Activated CD4-positive, alpha-beta T cell treated with anti-CD3 and anti-CD28 coated beads for 24 hours (primary cell): ENCODE measurements around the gene TRIM39.
A peak's percentile ranks its signal among the peaks of the same experiment; 100 is the strongest.

ENCODE experiments used
- DNase-seq, 2 donors: peaks; one replicate each; pipeline ENCODE4 v3.0.0-alpha.2; 2020; ENCODE audit warnings: low read depth in 2 of 2

The TRIM39 gene

GRCh38 chr6:30327232-30327746 lies 562 bp downstream of the TRIM39 start:
- DNase-seq = no peak

- DNase-seq = no peak
Observed at GRCh38 chr6:30328397-30328796, 1.7 kb downstream of the TRIM39 start.

DNA sequence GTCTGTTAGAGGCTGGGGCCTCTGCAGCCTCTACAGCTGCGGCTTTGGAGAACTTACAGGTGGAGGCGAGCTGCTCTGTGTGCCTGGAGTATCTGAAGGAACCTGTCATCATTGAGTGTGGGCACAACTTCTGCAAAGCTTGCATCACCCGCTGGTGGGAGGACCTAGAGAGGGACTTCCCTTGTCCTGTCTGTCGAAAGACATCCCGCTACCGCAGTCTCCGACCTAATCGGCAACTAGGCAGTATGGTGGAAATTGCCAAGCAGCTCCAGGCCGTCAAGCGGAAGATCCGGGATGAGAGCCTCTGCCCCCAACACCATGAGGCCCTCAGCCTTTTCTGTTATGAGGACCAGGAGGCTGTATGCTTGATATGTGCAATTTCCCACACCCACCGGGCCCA lies 2.6 kb downstream of the TRIM39 start:
- no peak for DNase-seq

DNA sequence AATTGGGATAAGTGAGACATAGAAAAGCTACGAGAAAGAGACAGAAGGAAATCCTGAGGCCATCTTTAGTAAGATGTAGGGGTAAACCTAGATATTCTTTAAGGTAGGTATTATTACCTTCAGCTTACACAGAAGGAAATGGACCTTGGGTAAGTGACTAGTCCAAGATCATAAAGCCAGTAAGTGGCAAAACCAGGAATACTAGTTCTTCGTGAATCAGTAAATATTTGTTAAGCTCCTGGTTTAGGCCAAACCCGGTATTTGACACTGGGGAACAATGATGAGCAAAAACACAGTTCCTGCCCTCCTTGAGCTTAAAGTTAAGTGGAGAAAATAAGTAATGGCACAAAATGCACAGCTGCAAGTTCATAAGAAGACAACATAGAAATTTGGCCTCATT lies 5.3 kb downstream of the TRIM39 start:
- DNase-seq = no peak

- no peak for DNase-seq
Observed at GRCh38 chr6:30334075-30334783, 7.5 kb downstream of the TRIM39 start.

DNA sequence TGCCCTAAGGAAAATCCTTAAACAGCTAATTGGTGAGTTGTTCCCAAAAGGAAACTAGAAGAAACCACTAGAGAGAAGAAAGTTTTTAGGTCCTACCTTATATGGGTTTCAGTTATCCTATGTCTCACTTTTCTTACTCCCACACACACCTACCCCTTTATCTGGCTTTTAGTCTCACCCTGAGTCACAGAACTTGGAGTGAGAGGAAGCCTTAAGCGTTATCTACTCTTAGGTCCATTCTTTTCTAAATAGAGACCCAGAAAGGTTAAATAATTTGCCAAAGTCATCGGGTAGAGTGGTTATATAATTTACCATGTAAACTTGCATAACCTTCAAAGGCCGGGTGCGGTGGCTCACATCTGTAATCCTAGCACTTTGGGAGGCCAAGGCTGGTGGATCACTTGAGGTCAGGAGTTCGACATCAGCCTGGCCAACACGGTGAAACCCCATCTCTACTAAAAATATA lies 13.9 kb downstream of the TRIM39 start:
- no peak for DNase-seq

DNA sequence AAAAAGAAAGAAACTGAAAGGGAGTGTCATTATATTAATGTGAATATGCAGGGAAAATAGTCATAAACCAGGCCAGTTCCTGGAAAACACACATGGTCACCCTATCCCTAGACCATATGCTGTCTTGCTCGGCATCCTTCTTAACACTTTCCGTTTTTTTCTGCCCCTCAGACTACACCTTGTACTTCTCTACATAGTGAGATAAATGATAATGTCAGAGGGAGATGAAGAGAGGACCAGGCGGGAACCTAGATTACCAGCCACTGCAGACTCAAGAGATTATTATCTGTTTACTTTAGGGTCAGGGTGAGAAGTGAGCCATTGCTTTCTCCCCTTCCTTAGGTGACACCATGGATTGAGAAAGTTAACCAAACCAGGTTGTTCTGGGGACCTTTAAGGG lies 14.5 kb downstream of the TRIM39 start:
- no peak for DNase-seq

DNA sequence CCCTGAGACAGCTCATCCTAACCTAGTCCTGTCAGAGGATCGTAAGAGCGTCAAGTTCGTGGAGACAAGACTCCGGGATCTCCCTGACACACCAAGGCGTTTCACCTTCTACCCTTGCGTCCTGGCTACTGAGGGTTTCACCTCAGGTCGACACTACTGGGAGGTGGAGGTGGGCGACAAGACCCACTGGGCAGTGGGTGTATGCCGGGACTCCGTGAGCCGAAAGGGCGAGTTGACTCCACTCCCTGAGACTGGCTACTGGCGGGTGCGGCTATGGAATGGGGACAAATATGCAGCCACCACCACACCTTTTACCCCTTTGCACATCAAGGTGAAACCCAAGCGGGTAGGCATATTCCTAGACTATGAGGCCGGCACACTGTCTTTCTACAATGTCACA lies 15.0 kb downstream of the TRIM39 start:
- no peak for DNase-seq

GRCh38 chr6:30344191-30344867 lies 17.6 kb downstream of the TRIM39 start:
- no peak for DNase-seq

- DNase-seq = peak; percentile 77 to 80
Observed at GRCh38 chr6:30344868-30345671, 18.3 kb downstream of the TRIM39 start, which contains the start of gene RPP21. Gene RPP21, plus strand, starts transcription at chr6:30345156. Its CDS starts 16 bp downstream, at chr6:30345172.

- no peak for DNase-seq
Observed at GRCh38 chr6:30345852-30346251, 19.1 kb downstream of the TRIM39 start.

GRCh38 chr6:30348957-30349356 lies 22.2 kb downstream of the TRIM39 start:
- no peak for DNase-seq

GRCh38 chr6:30349421-30350177 lies 22.9 kb downstream of the TRIM39 start:
- no peak for DNase-seq

DNA sequence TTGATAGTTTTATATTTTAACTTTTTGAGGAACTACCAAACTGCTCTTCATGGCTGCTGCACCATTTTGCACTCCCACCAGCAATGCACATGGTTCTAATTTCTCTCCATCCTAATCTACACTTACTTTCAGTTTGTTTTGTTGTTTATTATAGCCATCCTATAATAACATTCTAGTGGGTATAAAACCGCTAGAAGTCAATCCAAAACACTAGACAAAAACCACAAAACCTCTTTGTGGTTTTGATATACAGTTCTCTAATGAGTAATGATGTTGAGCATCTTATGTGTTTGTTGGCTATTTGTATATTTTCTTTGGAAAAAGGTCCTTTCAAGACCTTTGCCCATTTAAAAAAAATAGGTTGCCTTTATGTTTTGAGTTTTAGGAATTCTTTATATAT lies 23.8 kb downstream of the TRIM39 start:
- no peak for DNase-seq

GRCh38 chr6:30352550-30352949 lies 25.8 kb downstream of the TRIM39 start:
- no peak for DNase-seq

DNA sequence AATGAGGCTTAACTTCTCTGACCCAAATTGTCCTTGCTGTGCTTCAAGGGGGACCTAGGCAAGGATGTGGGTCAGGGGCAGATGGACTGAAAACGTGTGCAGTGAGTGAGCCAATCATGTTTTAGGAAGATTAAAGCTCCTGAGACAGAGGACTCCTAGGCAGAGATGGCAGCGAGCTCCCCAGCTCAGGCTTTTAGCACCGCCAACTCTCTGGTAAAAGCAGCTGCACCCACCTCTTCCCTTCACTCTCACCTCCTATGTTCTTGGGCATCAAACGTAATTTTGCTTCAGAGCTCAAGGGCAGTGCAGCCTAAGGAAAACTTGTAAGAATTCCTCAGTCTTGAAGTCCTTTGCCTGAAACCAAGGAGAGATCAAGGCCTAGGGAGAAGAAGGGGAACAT lies 28.6 kb downstream of the TRIM39 start:
- DNase-seq = no peak

- no peak for DNase-seq
Observed at GRCh38 chr6:30356536-30356935, 29.8 kb downstream of the TRIM39 start.

DNA sequence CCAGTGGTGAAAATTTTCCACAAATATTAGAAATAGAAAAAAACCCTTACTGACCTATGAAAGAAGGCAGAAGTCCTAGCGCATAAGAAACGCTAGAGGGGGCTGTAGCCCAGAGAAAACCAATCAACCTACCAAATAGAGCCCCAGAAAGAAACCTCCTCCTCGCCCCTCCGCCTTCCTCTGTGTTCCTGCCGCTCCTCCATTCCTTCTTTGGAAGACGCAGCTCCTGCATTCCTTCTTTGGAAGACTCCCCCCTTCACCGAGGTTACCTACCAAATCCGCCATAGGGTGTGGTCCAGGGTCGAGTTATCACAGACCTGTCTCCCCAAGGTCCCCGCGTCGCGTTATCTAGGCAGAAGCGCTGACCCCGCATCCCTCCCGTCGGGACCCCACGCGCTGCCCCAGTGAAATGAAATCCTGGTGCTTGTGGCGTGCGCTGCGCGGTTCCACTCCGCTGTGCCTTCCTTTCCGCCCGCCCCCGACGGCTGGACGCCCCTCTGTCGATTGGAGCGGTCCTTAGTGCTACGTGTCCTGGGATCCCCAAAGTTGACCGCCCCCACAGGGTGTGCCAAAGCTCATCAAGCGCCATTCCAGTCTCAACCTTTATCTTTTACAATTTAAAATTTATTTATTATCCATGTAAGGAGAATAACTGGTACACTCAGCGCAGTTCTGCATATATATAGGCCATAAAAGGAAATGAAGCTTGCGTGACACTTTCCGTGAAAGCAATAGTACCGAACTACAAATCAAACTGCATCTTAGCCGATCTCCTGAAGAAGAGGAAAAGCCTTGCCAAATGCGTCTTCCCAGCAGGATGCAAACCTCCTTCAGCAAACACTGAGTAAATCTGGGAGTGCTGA lies 31.2 kb downstream of the TRIM39 start:
- DNase-seq = peak; percentile 19 to 22

DNA sequence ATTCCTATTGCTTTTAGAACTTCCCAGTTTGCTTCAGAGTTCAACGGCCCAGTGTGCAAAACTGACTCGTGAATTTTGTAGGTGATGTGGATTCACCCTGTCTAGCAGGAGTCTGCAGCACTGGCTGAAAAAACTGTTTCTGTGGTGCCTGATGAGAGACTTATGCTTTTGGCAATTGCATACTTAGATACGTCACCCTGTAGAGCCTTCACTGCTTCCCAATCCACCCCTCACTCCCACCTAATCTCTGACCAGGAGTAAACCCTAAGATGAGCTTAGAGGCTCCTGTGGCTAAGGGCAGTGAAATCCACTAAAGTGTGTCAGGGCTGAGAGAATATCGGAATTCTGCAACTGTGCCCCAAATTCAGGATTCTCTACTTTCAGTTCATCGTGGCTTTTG lies 32.5 kb downstream of the TRIM39 start:
- no peak for DNase-seq

DNA sequence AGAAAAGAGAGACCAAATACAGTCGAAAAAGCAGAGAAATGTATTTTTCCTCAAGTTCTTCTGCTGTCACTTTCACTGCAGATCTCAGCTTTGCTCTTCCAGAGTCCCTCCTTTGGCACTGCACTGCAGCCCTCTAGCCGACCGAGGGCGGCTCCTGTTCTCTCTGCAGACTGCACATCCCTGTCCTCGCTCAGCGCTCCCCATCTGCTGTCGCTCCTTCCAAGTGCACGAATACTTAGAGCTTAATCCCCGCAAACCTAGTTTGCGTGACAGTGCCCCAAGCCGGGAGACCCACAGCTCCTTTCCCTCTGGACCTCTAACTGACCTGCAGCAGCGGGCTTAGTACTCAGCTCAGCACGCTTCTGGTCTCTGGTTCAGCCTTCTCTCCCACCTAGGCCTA lies 33.4 kb downstream of the TRIM39 start:
- no peak for DNase-seq

GRCh38 chr6:30361661-30362060 lies 34.9 kb downstream of the TRIM39 start:
- DNase-seq = no peak
